HT1080 (cell line): ENCODE results near the gene NCEH1. TPM values are rescaled to one million over a fixed set of nuclear protein-coding genes. Genes with fewer than 3 reads are reported as not detected.
"Not testable (repeated sequence)": the region's sequence is repeated elsewhere in the genome, so short reads cannot be mapped to it uniquely, and the experiment has no call there.

Experiments
- DNase-seq: peaks from one replicate; pipeline ENCODE4 v3.0.0-alpha.2; 2015; ENCODE audit warnings: low read depth
- total RNA-seq: library from RNA; depleted of rRNA; stranded (reverse); fragments of >200 nt; shearing (Covaris generic); gene quantifications from 2 replicates; pipeline ENCODE4 v1.2.3, GENCODE V29; 2014

NCEH1 gene
- total RNA-seq, 1 experiment from 2014 or later, result 72.2 TPM

- DNase-seq, result no peak
These were observed 96.3 kb downstream of the NCEH1 start for GRCh38 chr3:172614340-172615274.

- no peak for DNase-seq
These were observed 97.0 kb downstream of the NCEH1 start for GRCh38 chr3:172613845-172614244.

GRCh38 chr3:172612871-172613678 is 97.8 kb downstream of the NCEH1 start:
- no peak for DNase-seq

- DNase-seq, result no peak
These were observed 101.1 kb downstream of the NCEH1 start for GRCh38 chr3:172609750-172610149.

- DNase-seq, result no peak
These were observed 102.3 kb downstream of the NCEH1 start for GRCh38 chr3:172608575-172608974.

- peak; percentile 77 for DNase-seq
These were observed 103.4 kb downstream of the NCEH1 start for GRCh38 chr3:172607305-172608121.

GRCh38 chr3:172606021-172606420 is 104.8 kb downstream of the NCEH1 start:
- peak; percentile 89 for DNase-seq

GRCh38 chr3:172604895-172605646 is 105.8 kb downstream of the NCEH1 start:
- no peak for DNase-seq

- no peak for DNase-seq
These were observed 109.6 kb downstream of the NCEH1 start for GRCh38 chr3:172601066-172601832.

GRCh38 chr3:172600644-172601065 is 110.2 kb downstream of the NCEH1 start:
- no peak for DNase-seq

GRCh38 chr3:172598904-172599303 is 112.0 kb downstream of the NCEH1 start:
- no peak for DNase-seq

- no peak for DNase-seq
These were observed 114.5 kb downstream of the NCEH1 start for GRCh38 chr3:172596394-172596706.

- peak; percentile 74 for DNase-seq
These were observed 115.0 kb downstream of the NCEH1 start for GRCh38 chr3:172595664-172596393.

- not testable (repeated sequence) for DNase-seq
These were observed 115.8 kb downstream of the NCEH1 start for GRCh38 chr3:172594900-172595663.

GRCh38 chr3:172592898-172593669 is 117.8 kb downstream of the NCEH1 start:
- DNase-seq, result no peak

GRCh38 chr3:172591876-172592771 is 118.7 kb downstream of the NCEH1 start:
- peak; percentile 76 for DNase-seq
